NB4 (cell line): ENCODE data around the gene AQR.

Experiments
- MAX ChIP-seq: IDR thresholded peaks from 2 replicates; pipeline ENCODE4 v1.6.1; 2011; ENCODE audit warnings: low read depth, low read length
- MYC ChIP-seq: IDR thresholded peaks from 2 replicates; pipeline ENCODE4 v1.6.1; 2011; ENCODE audit warnings: low read depth, low read length
- POLR2A ChIP-seq: IDR thresholded peaks from 2 replicates; pipeline ENCODE4 v1.6.1; 2011; ENCODE audit warnings: mild to moderate bottlenecking; ENCODE audit not compliant: insufficient read length; ENCODE audit errors: extremely low read depth
- TF ChIP-seq, protein P1 (sequence below): IDR thresholded peaks from one replicate; pipeline ENCODE4 v1.5.1; 2012; ENCODE audit warnings: low read depth, low read length

- TF ChIP-seq MAX: no peak
- TF ChIP-seq POLR2A: no peak
- TF ChIP-seq, protein P1, sequence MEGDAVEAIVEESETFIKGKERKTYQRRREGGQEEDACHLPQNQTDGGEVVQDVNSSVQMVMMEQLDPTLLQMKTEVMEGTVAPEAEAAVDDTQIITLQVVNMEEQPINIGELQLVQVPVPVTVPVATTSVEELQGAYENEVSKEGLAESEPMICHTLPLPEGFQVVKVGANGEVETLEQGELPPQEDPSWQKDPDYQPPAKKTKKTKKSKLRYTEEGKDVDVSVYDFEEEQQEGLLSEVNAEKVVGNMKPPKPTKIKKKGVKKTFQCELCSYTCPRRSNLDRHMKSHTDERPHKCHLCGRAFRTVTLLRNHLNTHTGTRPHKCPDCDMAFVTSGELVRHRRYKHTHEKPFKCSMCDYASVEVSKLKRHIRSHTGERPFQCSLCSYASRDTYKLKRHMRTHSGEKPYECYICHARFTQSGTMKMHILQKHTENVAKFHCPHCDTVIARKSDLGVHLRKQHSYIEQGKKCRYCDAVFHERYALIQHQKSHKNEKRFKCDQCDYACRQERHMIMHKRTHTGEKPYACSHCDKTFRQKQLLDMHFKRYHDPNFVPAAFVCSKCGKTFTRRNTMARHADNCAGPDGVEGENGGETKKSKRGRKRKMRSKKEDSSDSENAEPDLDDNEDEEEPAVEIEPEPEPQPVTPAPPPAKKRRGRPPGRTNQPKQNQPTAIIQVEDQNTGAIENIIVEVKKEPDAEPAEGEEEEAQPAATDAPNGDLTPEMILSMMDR: no peak
- no peak for TF ChIP-seq MYC
These were observed 155.9 kb downstream of the AQR start for GRCh38 chr15:34813446-34814190.
